Measurements from ENCODE around the gene NOG.

NOG gene

GRCh38 chr17:56593646-56594319 is at the start of gene NOG:
Gene NOG (plus strand): TSS chr17:56593699. CDS start chr17:56594224, 525 bp downstream.
- peak; percentile 43 for DNase-seq (ENCODE audit: low read depth)

GRCh38 chr17:56545106-56545505 is 48.4 kb upstream of the NOG start:
- no peak for DNase-seq (ENCODE audit: low read depth)

DNA sequence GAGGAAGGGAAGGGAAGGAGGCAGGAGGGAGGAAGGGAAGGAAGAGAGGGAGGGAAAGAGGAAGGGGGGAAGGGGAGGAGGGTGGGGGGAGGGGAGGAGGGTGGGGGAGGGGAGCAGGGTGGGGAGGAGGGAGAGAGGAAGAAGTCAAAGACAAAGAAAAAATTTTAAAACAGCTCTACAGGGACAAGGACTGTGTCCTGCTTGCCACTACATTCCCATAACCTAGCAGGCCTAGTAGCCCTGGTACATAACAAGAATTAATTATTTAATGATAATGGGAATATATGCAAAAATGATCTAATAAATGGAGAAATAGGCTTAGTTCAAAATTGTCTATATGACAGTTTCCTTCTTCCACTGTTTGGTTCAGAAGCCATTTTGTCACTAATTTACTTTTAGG is 47.6 kb upstream of the NOG start:
- DNase-seq (ENCODE audit: low read depth) = no peak

GRCh38 chr17:56548661-56549060 is 44.8 kb upstream of the NOG start:
- DNase-seq (ENCODE audit: low read depth) = no peak

GRCh38 chr17:56549501-56549900 is 44.0 kb upstream of the NOG start:
- no peak for DNase-seq (ENCODE audit: low read depth)

GRCh38 chr17:56557682-56558081 is 35.8 kb upstream of the NOG start:
- DNase-seq (ENCODE audit: low read depth) = no peak

DNA sequence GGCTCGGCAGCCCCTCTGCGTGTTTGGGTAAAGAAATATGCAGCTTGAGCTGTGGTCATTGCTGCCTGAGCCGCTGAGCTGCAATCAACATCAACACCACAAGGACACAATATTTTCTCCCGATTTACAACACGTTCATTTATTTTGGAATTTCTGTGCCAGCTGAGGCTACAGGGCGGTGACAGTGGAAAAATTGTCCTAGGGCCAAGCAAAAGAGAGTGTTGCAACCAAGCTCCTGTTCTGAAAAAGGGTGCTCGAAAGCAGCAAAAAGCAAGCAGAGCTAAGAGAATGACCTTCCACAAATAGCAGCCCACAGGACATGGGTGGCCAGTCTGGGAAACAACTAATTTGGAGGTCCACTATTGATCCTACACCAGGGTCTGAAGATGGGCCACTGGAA is 35.4 kb upstream of the NOG start:
- DNase-seq (ENCODE audit: low read depth) = no peak

GRCh38 chr17:56570199-56570598 is 23.3 kb upstream of the NOG start:
- no peak for DNase-seq (ENCODE audit: low read depth)

DNA sequence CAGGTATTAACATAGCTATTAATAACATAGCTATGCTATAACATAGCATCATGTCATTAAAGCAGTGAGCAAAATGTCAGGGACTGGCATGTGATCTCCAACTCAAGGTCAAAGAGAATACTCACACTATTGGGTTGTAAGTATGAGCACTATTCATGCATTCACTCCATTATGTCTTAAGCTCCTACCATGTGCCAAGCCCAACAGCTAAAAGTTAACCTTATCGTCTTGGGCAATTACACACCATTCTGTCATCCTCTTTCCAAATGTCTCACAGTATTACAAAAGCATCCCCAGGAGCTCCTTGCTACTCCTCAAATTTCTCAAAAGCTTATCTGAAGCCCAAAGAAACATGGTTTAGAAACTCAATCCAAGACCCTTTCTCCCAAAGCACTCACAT is 22.0 kb upstream of the NOG start:
- DNase-seq (ENCODE audit: low read depth) = no peak

- no peak for DNase-seq (ENCODE audit: low read depth)
Measured at GRCh38 chr17:56577190-56577842, 16.2 kb upstream of the NOG start.

DNA sequence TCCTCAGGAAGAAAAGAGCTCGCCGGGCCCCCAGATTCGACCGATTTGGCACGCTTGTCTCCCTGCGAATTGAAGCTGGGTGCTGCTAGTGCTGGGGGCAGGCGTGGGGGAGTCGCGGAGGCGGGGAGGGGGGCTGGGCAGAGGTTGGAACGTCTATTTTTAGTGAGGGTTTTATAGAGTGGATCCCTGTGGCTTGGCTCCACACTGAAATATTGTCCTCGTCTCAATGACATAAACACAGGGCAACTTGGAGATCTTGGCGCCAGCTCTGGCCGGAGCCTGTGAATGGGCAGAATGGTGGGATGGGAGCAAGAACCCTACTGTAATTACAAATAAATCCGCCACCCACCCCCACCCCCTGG is 15.7 kb upstream of the NOG start:
- no peak for DNase-seq (ENCODE audit: low read depth)

DNA sequence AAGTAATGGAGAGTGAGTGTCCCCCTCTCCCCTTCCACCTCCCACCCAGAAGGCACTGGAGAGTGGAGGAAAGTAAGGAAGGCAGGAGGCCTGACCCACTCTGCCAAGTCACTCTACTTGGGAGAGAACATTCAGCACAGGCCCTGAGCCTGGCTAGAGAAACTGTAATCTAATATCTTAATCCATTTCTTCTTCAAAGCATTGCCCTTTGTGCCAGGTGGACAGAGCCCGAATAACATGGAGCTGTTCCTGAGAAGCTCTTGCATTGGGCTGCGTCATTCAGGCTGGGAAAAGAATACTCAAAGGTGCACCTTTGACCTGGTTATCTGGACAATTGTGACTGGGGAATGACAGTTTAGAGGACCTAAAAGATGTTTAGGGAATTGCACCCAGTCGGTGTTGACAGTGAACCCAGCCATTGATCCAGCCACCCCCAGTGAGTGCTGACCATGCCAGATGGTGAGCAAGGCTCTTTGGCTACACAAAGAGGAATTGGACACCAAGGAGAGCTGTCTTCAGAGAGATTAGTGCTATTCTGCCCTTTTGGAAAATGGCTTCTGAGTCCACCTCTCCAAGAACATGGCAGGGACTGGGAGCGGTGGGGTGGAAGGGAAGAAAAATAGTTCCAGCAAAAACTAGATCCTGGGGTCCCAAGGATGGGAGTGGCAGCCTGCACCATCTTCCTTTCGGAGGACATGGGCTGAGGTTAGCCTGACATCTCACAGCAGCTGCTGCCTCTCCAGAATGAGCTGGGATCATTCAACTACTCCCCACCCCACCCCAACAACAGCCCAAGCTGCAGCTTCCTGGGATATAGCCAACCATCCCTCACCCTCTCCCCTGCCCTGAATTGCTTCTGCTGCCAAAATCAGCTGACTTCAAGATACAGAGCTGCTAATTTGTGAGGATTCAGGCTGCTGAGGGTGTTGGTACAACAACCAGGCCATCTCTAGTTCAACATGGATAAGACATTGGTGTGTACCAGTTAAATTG is 11.6 kb upstream of the NOG start:
- DNase-seq (ENCODE audit: low read depth) = no peak

DNA sequence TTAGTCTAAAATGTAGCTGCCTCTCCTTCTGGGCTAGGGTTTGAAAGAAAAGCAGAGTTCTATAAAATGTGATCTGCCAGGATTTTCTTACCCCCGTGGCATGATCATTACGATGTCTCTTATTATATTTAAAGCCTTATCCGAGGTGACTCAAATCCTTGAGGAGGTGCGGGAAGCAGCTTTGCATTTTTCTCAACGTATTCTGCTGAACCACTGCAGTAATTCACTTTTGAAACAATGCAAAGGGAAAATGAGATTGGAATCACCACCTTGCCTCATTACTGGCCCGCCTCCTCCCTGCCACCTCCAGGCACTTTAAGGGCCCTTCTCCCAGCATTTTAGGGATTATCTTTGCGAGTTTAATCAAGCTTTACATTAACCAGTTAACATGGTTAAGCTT is 9.7 kb upstream of the NOG start:
- no peak for DNase-seq (ENCODE audit: low read depth)

DNA sequence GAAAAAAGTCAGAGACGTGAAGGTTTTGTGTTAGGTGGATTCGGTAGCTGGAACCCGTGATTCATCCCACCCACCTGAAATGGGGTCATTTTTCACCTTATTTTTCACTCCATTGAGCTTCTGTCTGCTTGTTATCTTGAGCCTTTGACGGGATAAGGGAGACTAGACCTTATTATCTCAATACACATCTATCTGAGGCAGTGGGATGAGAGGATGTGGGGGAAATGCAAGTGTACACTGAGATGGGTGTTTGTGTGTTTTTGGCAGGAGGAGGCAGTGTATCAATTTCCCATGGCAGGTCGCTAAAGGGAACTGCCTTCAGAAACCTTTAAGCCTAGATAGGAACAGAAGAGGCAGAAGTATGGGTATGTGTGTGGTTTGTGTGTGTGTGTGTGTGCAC is 6.2 kb upstream of the NOG start:
- no peak for DNase-seq (ENCODE audit: low read depth)

- peak; percentile 42 for DNase-seq (ENCODE audit: low read depth)
Measured at GRCh38 chr17:56592487-56593085, 913 bp upstream of the NOG start.

- no peak for DNase-seq (ENCODE audit: low read depth)
Measured at GRCh38 chr17:56593086-56593645, 333 bp upstream of the NOG start.

GRCh38 chr17:56594320-56595107 is 1.0 kb downstream of the NOG start:
- no peak for DNase-seq (ENCODE audit: low read depth)

DNA sequence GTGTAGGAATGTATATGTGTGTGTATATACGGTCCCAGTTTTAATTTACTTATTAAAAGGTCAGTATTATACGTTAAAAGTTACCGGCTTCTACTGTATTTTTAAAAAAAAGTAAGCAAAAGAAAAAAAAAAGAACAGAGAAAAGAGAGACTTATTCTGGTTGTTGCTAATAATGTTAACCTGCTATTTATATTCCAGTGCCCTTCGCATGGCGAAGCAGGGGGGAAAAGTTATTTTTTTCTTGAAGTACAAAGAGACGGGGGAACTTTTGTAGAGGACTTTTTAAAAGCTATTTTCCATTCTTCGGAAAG is 1.6 kb downstream of the NOG start:
- DNase-seq (ENCODE audit: low read depth) = no peak

DNA sequence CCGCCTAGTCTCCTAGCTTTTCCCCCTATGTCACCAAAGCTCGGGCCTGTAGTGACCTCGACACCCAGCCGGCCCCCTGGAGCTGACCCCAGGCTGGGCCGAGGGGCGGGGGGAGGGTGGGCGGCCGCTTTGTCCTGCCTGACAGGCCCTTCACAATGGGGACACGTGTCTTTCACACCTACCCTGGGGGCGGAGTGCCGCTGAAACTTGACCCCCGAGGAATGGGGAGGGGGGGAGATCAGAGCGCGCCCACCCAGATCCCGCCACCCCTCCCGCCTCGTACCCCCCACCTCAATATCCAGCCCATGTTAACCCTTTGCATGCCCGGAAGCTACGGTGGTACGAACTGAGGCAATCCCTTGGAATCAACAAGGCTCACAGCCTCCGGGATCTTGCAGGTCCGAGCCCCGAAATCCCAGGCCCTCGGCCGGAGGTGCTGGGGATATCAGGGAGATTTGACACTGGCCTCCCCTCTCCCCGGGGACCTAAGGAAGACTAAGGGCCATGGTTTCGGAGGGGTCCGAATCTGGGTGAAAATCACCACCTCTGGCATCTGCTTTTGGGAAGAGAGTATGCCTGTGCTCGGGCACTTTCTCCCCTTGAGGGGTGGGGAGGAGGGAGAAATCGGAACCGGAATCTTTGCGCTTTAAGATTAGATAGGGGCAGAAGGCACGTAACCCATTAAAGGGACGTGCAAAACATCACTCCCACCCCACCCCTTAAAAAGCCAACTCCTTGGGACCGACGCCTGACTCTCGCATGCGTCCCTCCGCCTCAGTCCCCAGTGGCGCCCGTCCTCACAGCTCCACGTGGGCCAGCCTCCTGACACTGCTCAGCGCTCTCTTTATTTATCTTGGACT is 2.6 kb downstream of the NOG start:
- peak; percentile 36 for DNase-seq (ENCODE audit: low read depth)

DNA sequence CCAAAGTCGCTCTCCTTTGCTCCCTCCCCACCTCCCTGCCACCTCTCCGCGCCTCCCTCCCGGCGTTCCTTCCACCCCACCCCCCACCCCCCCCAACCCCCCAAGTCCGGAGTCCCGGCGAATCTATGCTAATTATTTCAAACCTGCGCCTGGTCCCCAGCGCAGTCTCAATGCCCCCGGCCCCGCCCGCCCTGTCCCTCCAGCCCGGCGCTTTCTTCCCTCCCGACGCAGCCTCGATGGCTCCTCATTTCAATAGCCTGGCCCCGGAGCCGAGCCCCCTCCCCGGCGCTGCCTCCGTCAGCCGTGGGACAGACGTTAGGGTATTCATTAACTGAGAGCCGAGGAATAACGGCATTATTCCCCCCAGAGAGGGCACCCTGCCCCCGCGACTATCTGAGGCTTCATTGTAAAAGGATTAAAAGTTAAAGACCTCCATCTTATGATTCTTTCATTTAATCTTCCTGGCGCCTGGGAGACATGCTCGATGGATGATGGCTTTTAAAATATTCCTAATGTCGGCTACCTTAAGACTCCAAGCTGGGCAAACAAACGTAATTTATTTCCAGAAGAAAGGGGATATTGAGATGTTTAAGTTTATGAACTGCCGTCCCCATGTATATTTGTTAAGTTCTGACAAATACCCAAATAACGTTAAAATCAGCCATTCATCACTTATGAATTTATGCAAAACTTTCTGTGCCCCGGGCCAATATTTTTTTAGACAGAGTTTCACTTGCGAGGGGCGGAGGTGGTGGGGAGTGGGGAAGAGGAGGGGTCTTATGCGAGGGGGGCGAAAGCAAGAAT is 3.4 kb downstream of the NOG start:
- DNase-seq (ENCODE audit: low read depth) = peak; percentile 23

Measured in HS-27A (cell line).